A549 (cell line): ENCODE measurements around the gene IL19. TPM values are rescaled to one million over a fixed set of nuclear protein-coding genes. Genes with fewer than 3 reads are reported as not detected.

Experiments
- ATAC-seq, 2 experiments: fragments of 200-7000 bp in 1 of 2; fragments of >200 bp in 1 of 2; cut with Nextera tagmentation in 1 of 2; cut with Tn5 transposase in 1 of 2; 3 replicates each; pipeline versions ENCODE4 v1.8.0 to v1.9.1; 2018 to 2020; ENCODE audit warnings: mild to moderate bottlenecking in 1 of 2, moderate library complexity in 1 of 2
- CTCF ChIA-PET: fragments of 300-600 bp; sonication (Branson Sonifier 250); formaldehyde crosslinking; extraction: SDS; loops from one replicate; lab custom pipeline; 2021; ENCODE audit warnings: antibody characterized with exemption, inconsistent platforms; lab: Yijun Ruan, JAX
- POLR2A ChIA-PET: fragments of 350-600 bp; formaldehyde crosslinking; extraction: SDS; loops from one replicate; lab custom pipeline; 2021; ENCODE audit warnings: antibody characterized with exemption, inconsistent platforms; lab: Yijun Ruan, JAX
- DNase-seq, 2 experiments: peaks; one replicate each; pipeline versions ENCODE4 v3.0.0 to v3.0.0-alpha.2; 2011 to 2016; ENCODE audit warnings: low read depth in 1 of 2, low spot score in 1 of 2
- FAIRE-seq: peaks from 2 replicates; lab custom pipeline; 2011; peaks lifted over from hg19 to GRCh38; lab: Jason Lieb, UNC
- H3K27ac ChIP-seq, 2 experiments: fragments of >200 bp; sonication (Bioruptor Twin); formaldehyde crosslinking; 3 replicates each; pipeline ENCODE4 v1.5.1; 2016 to 2017
- H3K4me1 ChIP-seq: fragments of >200 bp; sonication (Bioruptor Twin); formaldehyde crosslinking; 3 replicates; pipeline ENCODE4 v1.6.1; 2016
- H3K4me2 ChIP-seq: fragments of >200 bp; sonication (Bioruptor Twin); formaldehyde crosslinking; 3 replicates; pipeline ENCODE4 v1.6.1; 2016
- H3K4me3 ChIP-seq: fragments of >200 bp; sonication (Bioruptor Twin); formaldehyde crosslinking; 3 replicates; pipeline ENCODE4 v1.5.1; 2016
- H3K9me3 ChIP-seq: fragments of >200 bp; sonication (Bioruptor Twin); formaldehyde crosslinking; 3 replicates; pipeline ENCODE4 v1.6.1; 2016
- CEBPB ChIP-seq, 2 experiments: fragments of >200 bp in 1 of 2; sonication (Bioruptor Twin) in 1 of 2; formaldehyde crosslinking in 1 of 2; IDR thresholded peaks; 2 replicates each; pipeline ENCODE4 v1.6.1; 2012 to 2016
- EP300 ChIP-seq, 2 experiments: fragments of >200 bp; sonication (Bioruptor Twin); formaldehyde crosslinking; IDR thresholded peaks; 2 replicates in 1 of 2; 3 replicates in 1 of 2; pipeline ENCODE4 v1.6.1; 2016 to 2017
- ESRRA ChIP-seq: fragments of 150-350 bp; IDR thresholded peaks from 2 replicates; pipeline ENCODE4 v1.6.1; 2014; ENCODE audit warnings: mild to moderate bottlenecking, low read length, borderline replicate concordance
- FOSB ChIP-seq: fragments of 250-450 bp; sonication (Bioruptor Pico); IDR thresholded peaks from 2 replicates; pipeline ENCODE4 v1.5.0; 2020; ENCODE audit warnings: mild to moderate bottlenecking, moderate library complexity
- FOSL2 ChIP-seq, 2 experiments: fragments of 450-650 bp in 1 of 2; fragments of >200 bp in 1 of 2; sonication (Bioruptor Twin) in 1 of 2; formaldehyde crosslinking; IDR thresholded peaks; 2 replicates each; pipeline versions ENCODE4 v1.5.0 to v1.6.1; 2016 to 2020; ENCODE audit warnings: mild to moderate bottlenecking in 1 of 2, moderate library complexity in 1 of 2
- FOXS1 ChIP-seq: fragments of 250-450 bp; sonication (Bioruptor Pico); IDR thresholded peaks from 2 replicates; pipeline ENCODE4 v1.5.0; 2020; ENCODE audit warnings: mild to moderate bottlenecking, moderate library complexity
- HDAC2 ChIP-seq: fragments of 200-600 bp; sonication (generic); IDR thresholded peaks from 2 replicates; pipeline ENCODE4 v1.6.1; 2016
- HOXB5 ChIP-seq: fragments of 250-450 bp; sonication (Bioruptor Pico); IDR thresholded peaks from 2 replicates; pipeline ENCODE4 v1.5.0; 2020; ENCODE audit warnings: mild to moderate bottlenecking, moderate library complexity
- JUN ChIP-seq, 2 experiments: fragments of >200 bp; sonication (Bioruptor Twin); formaldehyde crosslinking; IDR thresholded peaks; 2 replicates in 1 of 2; 3 replicates in 1 of 2; pipeline ENCODE4 v1.6.1; 2016 to 2017
- KDM1A ChIP-seq: fragments of 200-600 bp; sonication (generic); IDR thresholded peaks from 2 replicates; pipeline ENCODE4 v1.6.1; 2016; ENCODE audit warnings: low read depth, mild to moderate bottlenecking
- MAFK ChIP-seq: fragments of 450-650 bp; IDR thresholded peaks from 2 replicates; pipeline ENCODE4 v1.6.1; 2014; ENCODE audit not compliant: partially characterized antibody
- MAZ ChIP-seq: fragments of 150-350 bp; IDR thresholded peaks from 2 replicates; pipeline ENCODE4 v1.6.1; 2014; ENCODE audit warnings: antibody characterized with exemption, low read depth, low read length, borderline replicate concordance
- NFE2L2 ChIP-seq: fragments of 150-350 bp; conservative IDR thresholded peaks from 2 replicates; pipeline ENCODE4 v1.6.1; 2014; ENCODE audit warnings: low read length
- NR3C1 ChIP-seq: fragments of >200 bp; sonication (Bioruptor Twin); formaldehyde crosslinking; IDR thresholded peaks from 3 replicates; pipeline ENCODE4 v1.6.1; 2017
- PHF8 ChIP-seq: fragments of 200-600 bp; sonication (generic); IDR thresholded peaks from 2 replicates; pipeline ENCODE4 v1.6.1; 2016; ENCODE audit warnings: low read depth, mild to moderate bottlenecking, antibody characterized with exemption, moderate library complexity, borderline replicate concordance
- RFX5 ChIP-seq: fragments of 450-650 bp; IDR thresholded peaks from 2 replicates; pipeline ENCODE4 v1.7.1; 2014; ENCODE audit warnings: antibody characterized with exemption, mild to moderate bottlenecking, moderate library complexity
- RNF2 ChIP-seq: fragments of 200-600 bp; sonication (generic); IDR thresholded peaks from 2 replicates; pipeline ENCODE4 v1.6.1; 2016; ENCODE audit warnings: low read depth, mild to moderate bottlenecking, antibody characterized with exemption, moderate library complexity, borderline replicate concordance
- SMC3 ChIP-seq: fragments of >200 bp; sonication (Bioruptor Twin); formaldehyde crosslinking; IDR thresholded peaks from 3 replicates; pipeline ENCODE4 v1.6.1; 2018; ENCODE audit warnings: inconsistent platforms
- SREBF2 ChIP-seq: fragments of 450-650 bp; IDR thresholded peaks from 2 replicates; pipeline ENCODE4 v1.6.1; 2014; ENCODE audit warnings: mild to moderate bottlenecking, moderate library complexity
- ZC3H11A ChIP-seq: fragments of 450-650 bp; IDR thresholded peaks from 2 replicates; pipeline ENCODE4 v1.6.1; 2014; ENCODE audit warnings: antibody characterized with exemption, mild to moderate bottlenecking
- ZFP36 ChIP-seq: fragments of 450-650 bp; IDR thresholded peaks from 2 replicates; pipeline ENCODE4 v1.6.1; 2014; ENCODE audit warnings: borderline replicate concordance; ENCODE audit not compliant: partially characterized antibody
- ZNF302 ChIP-seq: fragments of 250-450 bp; sonication (Bioruptor Pico); IDR thresholded peaks from 2 replicates; pipeline ENCODE4 v1.9.0; 2021; ENCODE audit warnings: inconsistent platforms, mild to moderate bottlenecking, moderate library complexity
- ZSCAN20 ChIP-seq: fragments of 250-450 bp; sonication (Bioruptor Pico); IDR thresholded peaks from 2 replicates; pipeline ENCODE4 v1.8.0; 2022; ENCODE audit warnings: mild to moderate bottlenecking, moderate library complexity
- WGBS: methylation state at CpG from one replicate; pipeline ENCODE4 v1.1.6; 2017; ENCODE audit errors: missing lambda C conversion rate; 5-methylcytosine and 5-hydroxymethylcytosine counted together
- polyA plus RNA-seq, 4 experiments: library from polyadenylated mRNA; depleted of rRNA in 3 of 4; stranded (reverse); fragments of >200 nt; fragmentation: RNase III in 1 of 4; extraction: RNeasy Plus Mini Kit Qiagen cat#74134 plus additional on column Dnase treatment in 1 of 4; gene quantifications; 2 replicates in 3 of 4; 3 replicates in 1 of 4; pipeline ENCODE4 v1.2.3, GENCODE V29; 2011 to 2017
- TF ChIP-seq, protein P1 (sequence below): fragments of >200 bp; sonication (Bioruptor Twin); formaldehyde crosslinking; IDR thresholded peaks from 3 replicates; pipeline ENCODE4 v1.5.1; 2016
- TF ChIP-seq, protein P2 (sequence below): fragments of 250-450 bp; sonication (Bioruptor Pico); IDR thresholded peaks from 2 replicates; pipeline ENCODE4 v1.5.0; 2020; ENCODE audit warnings: low read depth, mild to moderate bottlenecking, moderate library complexity
- TF ChIP-seq, protein P3 (sequence below): IDR thresholded peaks from 2 replicates; pipeline ENCODE4 v1.6.1; 2012
- TF ChIP-seq, protein P4 (sequence below): IDR thresholded peaks from 2 replicates; pipeline ENCODE4 v1.6.1; 2012
- TF ChIP-seq, protein P5 (sequence below): fragments of >200 bp; sonication (Bioruptor Twin); formaldehyde crosslinking; IDR thresholded peaks from 2 replicates; pipeline ENCODE4 v1.6.1; 2016

IL19 gene
- polyA plus RNA-seq, 2 of the 4 experiments (the other 2 are of a cell fraction) = not detected

DNA sequence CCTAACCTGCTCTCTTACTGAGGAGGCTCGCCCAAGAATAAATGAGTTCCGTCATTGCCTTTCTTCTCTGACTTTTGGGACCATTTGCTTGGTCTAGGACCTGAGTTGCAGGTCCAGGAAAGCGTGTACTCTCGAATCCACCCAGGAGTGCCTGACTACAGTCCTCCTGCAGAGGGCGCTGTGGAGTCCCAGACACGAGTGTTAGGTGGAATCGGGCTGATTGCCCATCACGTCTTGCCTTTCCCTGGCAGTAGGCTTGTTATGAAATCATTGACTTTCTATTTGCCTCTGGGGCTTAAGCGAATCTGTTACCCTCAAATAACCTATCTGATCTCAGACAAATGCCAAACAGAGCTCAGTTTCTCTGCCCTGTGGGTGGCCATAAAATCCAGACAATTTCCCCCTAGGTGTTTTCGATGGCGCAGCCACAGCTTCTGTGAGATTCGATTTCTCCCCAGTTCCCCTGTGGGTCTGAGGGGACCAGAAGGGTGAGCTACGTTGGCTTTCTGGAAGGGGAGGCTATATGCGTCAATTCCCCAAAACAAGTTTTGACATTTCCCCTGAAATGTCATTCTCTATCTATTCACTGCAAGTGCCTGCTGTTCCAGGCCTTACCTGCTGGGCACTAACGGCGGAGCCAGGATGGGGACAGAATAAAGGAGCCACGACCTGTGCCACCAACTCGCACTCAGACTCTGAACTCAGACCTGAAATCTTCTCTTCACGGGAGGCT, 94.5 kb downstream of the IL19 start, which contains the start of gene IL20 (continued):
- TF ChIP-seq, protein P1, sequence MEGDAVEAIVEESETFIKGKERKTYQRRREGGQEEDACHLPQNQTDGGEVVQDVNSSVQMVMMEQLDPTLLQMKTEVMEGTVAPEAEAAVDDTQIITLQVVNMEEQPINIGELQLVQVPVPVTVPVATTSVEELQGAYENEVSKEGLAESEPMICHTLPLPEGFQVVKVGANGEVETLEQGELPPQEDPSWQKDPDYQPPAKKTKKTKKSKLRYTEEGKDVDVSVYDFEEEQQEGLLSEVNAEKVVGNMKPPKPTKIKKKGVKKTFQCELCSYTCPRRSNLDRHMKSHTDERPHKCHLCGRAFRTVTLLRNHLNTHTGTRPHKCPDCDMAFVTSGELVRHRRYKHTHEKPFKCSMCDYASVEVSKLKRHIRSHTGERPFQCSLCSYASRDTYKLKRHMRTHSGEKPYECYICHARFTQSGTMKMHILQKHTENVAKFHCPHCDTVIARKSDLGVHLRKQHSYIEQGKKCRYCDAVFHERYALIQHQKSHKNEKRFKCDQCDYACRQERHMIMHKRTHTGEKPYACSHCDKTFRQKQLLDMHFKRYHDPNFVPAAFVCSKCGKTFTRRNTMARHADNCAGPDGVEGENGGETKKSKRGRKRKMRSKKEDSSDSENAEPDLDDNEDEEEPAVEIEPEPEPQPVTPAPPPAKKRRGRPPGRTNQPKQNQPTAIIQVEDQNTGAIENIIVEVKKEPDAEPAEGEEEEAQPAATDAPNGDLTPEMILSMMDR = peak; percentile 69
- TF ChIP-seq SMC3 (peak; percentile 66), MAZ (no peak), NFE2L2 (no peak), HDAC2 (no peak), FOXS1 (CRISPR knock-in tag) (no peak), RNF2 (no peak), HOXB5 (CRISPR knock-in tag) (no peak), FOSL2 (IDR thresholded peaks at IDR 0.05) (no peak), FOSL2 (CRISPR knock-in tag; IDR thresholded peaks at IDR 0.05) (no peak)
- TF ChIP-seq, protein P2, sequence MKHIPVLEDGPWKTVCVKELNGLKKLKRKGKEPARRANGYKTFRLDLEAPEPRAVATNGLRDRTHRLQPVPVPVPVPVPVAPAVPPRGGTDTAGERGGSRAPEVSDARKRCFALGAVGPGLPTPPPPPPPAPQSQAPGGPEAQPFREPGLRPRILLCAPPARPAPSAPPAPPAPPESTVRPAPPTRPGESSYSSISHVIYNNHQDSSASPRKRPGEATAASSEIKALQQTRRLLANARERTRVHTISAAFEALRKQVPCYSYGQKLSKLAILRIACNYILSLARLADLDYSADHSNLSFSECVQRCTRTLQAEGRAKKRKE (CRISPR knock-in tag) = no peak

DNA sequence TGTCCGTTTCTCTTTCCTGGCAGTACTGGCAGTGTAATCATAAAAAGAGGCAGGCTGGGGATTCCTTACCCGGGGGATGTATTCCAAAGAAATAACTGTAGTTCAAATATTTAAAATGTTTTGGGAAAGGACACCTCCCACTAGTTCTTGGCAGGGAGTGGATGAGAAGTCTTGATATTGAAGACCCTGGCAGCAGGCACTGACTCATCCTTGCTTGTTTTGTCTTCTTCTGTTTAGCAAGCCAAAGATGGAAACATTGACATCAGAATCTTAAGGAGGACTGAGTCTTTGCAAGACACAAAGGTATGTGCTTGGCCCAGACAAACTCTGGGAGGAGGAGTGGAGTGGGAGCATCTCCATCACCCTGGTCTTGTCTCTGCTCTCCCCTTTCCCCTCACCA, 95.5 kb downstream of the IL19 start:
- peak in 1 of 2 experiments; percentile 47 for DNase-seq
- no peak overlapping the region for H3K27ac ChIP-seq
- ChIA-PET POLR2A (no interaction called here), CTCF (interaction anchor here (1.3 to 3.5 kb wide), 3 partner anchors 20 to 131 kb away, joined by 3 to 17 read pairs (median 8); no protein-coding TSS in a partner anchor)
- no peak overlapping the region for H3K4me3 ChIP-seq
- 31% methylated on average over 2 of the region's 2 CpGs for WGBS
- TF ChIP-seq RFX5 (no peak), SREBF2 (no peak), PHF8 (no peak), ESRRA (no peak), ZFP36 (no peak), JUN (IDR thresholded peaks at IDR 0.05) (no peak)
- TF ChIP-seq, protein P3, sequence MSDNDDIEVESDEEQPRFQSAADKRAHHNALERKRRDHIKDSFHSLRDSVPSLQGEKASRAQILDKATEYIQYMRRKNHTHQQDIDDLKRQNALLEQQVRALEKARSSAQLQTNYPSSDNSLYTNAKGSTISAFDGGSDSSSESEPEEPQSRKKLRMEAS = no peak
- TF ChIP-seq, protein P4, sequence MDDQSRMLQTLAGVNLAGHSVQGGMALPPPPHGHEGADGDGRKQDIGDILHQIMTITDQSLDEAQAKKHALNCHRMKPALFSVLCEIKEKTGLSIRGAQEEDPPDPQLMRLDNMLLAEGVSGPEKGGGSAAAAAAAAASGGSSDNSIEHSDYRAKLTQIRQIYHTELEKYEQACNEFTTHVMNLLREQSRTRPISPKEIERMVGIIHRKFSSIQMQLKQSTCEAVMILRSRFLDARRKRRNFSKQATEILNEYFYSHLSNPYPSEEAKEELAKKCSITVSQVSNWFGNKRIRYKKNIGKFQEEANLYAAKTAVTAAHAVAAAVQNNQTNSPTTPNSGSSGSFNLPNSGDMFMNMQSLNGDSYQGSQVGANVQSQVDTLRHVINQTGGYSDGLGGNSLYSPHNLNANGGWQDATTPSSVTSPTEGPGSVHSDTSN = no peak
- TF ChIP-seq, all 56 proteins: peak for 0
- H3K4me1 ChIP-seq = peaks cover 7% of the 10 kb centered on the region; the same call in 1 of the 3 replicates
- peak; percentile 26 to 57; a peak in 3 of 6 replicates for ATAC-seq
- H3K9me3 ChIP-seq = no peaks in the 10 kb centered on the region
- H3K4me2 ChIP-seq = peak overlapping the region; percentile 10; the same call in 1 of the 3 replicates
- FAIRE-seq = no peak

DNA sequence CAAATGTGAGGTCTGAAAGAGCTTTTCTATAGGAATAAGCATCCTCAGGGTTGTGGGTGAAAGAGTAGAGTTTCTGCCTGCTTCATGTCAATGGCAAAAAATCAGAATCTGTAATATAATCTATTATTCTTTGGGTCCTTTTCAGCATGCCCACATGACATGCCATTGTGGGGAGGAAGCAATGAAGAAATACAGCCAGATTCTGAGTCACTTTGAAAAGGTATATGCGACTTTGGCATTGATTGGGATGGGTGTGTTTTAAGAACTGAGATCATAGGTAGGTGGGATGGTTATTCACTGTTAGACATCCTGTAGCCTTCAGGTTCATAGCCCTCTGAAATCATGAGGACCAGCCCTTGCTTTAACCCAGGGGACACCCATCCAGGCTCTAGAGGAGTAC, 96.7 kb downstream of the IL19 start:
- ChIA-PET CTCF (interaction anchor here (0.6 to 3.5 kb wide), 2 partner anchors 21 to 45 kb away, joined by 5 to 17 read pairs; no protein-coding TSS in a partner anchor), POLR2A (no interaction called here)
- WGBS = 75% methylated on average over 1 of the region's 1 CpG
- Histone ChIP-seq H3K4me2 (no peak overlapping the region), H3K4me3 (no peak overlapping the region), H3K27ac (no peak overlapping the region), H3K9me3 (0 out of 3 replicates have a peak, but pooled peaks cover 2% of the 10 kb centered on the region), H3K4me1 (peaks cover 7% of the 10 kb centered on the region; the same call in 1 of the 3 replicates)
- FAIRE-seq (no peak), ATAC-seq (no peak), DNase-seq (no peak)
- no peak for TF ChIP-seq MAFK
- no peak for TF ChIP-seq CEBPB (IDR thresholded peaks at IDR 0.05)
- TF ChIP-seq MAZ = no peak
- TF ChIP-seq NR3C1 = no peak
- TF ChIP-seq FOSB (CRISPR knock-in tag) = no peak
- no peak for TF ChIP-seq KDM1A
- no peak for TF ChIP-seq ZSCAN20 (CRISPR knock-in tag)
- TF ChIP-seq NFE2L2 = no peak
- no peak for TF ChIP-seq RFX5
- TF ChIP-seq ZC3H11A = no peak
- TF ChIP-seq, protein P5, sequence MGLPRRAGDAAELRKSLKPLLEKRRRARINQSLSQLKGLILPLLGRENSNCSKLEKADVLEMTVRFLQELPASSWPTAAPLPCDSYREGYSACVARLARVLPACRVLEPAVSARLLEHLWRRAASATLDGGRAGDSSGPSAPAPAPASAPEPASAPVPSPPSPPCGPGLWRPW = no peak
- TF ChIP-seq EP300 (IDR thresholded peaks at IDR 0.05) = no peak
- no peak for TF ChIP-seq ZNF302 (CRISPR knock-in tag)
